ENCODE results near the gene PIEZO2. TPM values are rescaled to one million over a fixed set of nuclear protein-coding genes. Genes with fewer than 3 reads are reported as not detected.

Gene PIEZO2
- total and polyA plus RNA-seq, 2 of the 8 experiments (the other 6 are each of a cell fraction or from before 2014, with no cell fraction given), result 4.7 to 16.5 TPM

DNA sequence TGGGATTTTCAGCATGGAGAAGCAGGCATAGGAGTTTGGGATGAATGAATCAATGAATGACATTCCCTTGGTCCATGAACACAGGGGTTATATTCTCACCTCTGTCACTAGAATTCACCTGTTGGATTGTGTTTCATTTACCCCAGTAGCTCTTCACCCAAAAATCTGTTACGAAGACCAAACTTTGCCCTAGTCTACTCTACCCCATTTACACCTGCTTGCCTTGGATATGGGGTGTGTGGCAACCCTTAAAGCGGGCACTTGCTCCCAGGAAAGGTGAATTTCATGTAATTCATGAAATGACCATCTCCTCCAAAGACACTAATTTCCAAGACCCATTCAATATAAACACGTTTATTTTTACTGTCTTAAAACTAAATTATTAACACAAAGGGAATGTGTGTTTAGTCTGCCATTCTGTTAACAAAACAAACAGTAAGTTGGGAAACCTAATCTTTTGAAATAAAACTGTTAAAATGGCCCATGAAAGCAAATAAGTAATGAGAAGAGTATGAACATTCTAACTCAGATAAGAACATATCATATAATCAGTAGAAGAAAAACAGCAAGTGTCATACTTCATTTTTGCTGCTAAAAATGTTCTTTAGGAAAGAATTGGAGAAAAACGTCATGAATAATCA, 355.5 kb downstream of the PIEZO2 start:
- Histone ChIP-seq H2AK5ac (ENCODE audit: low read depth, low read length) (no peak overlapping the region), H3K23ac (ENCODE audit: insufficient read length) (no peak overlapping the region), H3K36me3 (ENCODE audit: control insufficient read depth in 2 of 4, insufficient read depth in 4 of 4, low read length in 3 of 4) (no peaks in the 10 kb centered on the region), H3K56ac (replicated peaks; ENCODE audit: insufficient read length, low read depth, low read length) (no peak overlapping the region), H3K9me3 (ENCODE audit: insufficient read depth in 2 of 2, low read depth in 1 of 2, low read length in 1 of 2) (no peaks in the 10 kb centered on the region), H3K79me1 (ENCODE audit: low read depth, low read length) (no peaks in the 10 kb centered on the region), H2BK20ac (ENCODE audit: low read length) (no peak overlapping the region), H4K5ac (ENCODE audit: insufficient read length, low read depth, low read length) (no peak overlapping the region), H2BK12ac (ENCODE audit: low read depth, low read length) (no peak overlapping the region), H3K4ac (replicated peaks; ENCODE audit: insufficient read length, low read depth, low read length) (no peak overlapping the region), H4K20me1 (replicated peaks in 1 of 2; ENCODE audit: control insufficient read depth in 1 of 2, insufficient read depth in 2 of 2, low read length in 2 of 2) (no peaks in the 10 kb centered on the region), H3K27ac (ENCODE audit: low read depth, low read length) (no peak overlapping the region), H3K9ac (replicated peaks in 1 of 4; ENCODE audit: extremely low read depth in 1 of 4, low read depth in 3 of 4, low read length in 3 of 4) (no peak overlapping the region), H2AFZ (ENCODE audit: low read length) (no peak overlapping the region), H3K18ac (ENCODE audit: extremely low read depth, low read length) (no peak overlapping the region), H3K14ac (ENCODE audit: insufficient read length) (no peak overlapping the region), H3K23me2 (ENCODE audit: low read depth, low read length) (no peaks in the 10 kb centered on the region), H2BK15ac (ENCODE audit: low read length) (no peak overlapping the region), H3K4me3 (ENCODE audit: extremely low read depth in 1 of 4, insufficient read depth in 2 of 4, low read depth in 3 of 4, low read length in 4 of 4) (no peak overlapping the region), H2BK120ac (replicated peaks; ENCODE audit: low read depth, low read length) (no peak overlapping the region), H3K79me2 (ENCODE audit: control insufficient read depth in 1 of 2, insufficient read depth in 2 of 2, low read length in 2 of 2) (no peaks in the 10 kb centered on the region), H2BK5ac (ENCODE audit: low read depth, low read length) (no peak overlapping the region), H4K8ac (ENCODE audit: extremely low read depth, insufficient read depth, low read length) (no peak overlapping the region), H3K4me1 (replicated peaks in 1 of 4; ENCODE audit: control insufficient read depth in 3 of 4, insufficient read depth in 4 of 4, low read length in 3 of 4) (peaks cover 0 to 8% (median 3%) of the 10 kb centered on the region in 4 experiments; a peak in 4 of 7 replicates), H3K27me3 (replicated peaks in 1 of 4; ENCODE audit: control insufficient read depth in 3 of 4, extremely low read depth in 1 of 4, insufficient read depth in 3 of 4, low read length in 3 of 4) (no peaks in the 10 kb centered on the region), H4K91ac (replicated peaks; ENCODE audit: insufficient read length, low read length) (no peak overlapping the region), H3K4me2 (ENCODE audit: insufficient read depth in 1 of 2, low read depth in 2 of 2, low read length in 2 of 2) (no peak overlapping the region)
- FAIRE-seq (no peak), DNase-seq (ENCODE audit: low read depth in 1 of 2, low spot score in 2 of 2) (no peak)
- TF ChIP-seq TAF7 (optimal IDR thresholded peaks at IDR 0.05; ENCODE audit: borderline replicate concordance, low read depth, low read length) (no peak), CBX8 (IDR thresholded peaks at IDR 0.05; ENCODE audit: borderline replicate concordance, low read depth, low read length) (no peak), SIN3A (conservative IDR thresholded peaks at IDR 0.05 in 1 of 2, IDR thresholded peaks at IDR 0.05 in 1 of 2; ENCODE audit: low read depth in 1 of 2, low read length in 2 of 2) (no peak)
- TF ChIP-seq, protein P1, sequence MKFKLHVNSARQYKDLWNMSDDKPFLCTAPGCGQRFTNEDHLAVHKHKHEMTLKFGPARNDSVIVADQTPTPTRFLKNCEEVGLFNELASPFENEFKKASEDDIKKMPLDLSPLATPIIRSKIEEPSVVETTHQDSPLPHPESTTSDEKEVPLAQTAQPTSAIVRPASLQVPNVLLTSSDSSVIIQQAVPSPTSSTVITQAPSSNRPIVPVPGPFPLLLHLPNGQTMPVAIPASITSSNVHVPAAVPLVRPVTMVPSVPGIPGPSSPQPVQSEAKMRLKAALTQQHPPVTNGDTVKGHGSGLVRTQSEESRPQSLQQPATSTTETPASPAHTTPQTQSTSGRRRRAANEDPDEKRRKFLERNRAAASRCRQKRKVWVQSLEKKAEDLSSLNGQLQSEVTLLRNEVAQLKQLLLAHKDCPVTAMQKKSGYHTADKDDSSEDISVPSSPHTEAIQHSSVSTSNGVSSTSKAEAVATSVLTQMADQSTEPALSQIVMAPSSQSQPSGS (IDR thresholded peaks at IDR 0.05; ENCODE audit: low read length), result no peak
- POLR2A ChIA-PET (ENCODE audit: partially characterized antibody), result no interaction called here
- WGBS, 2 experiments (ENCODE audit: extremely low coverage in 1 of 2, insufficient coverage in 1 of 2, insufficient read length in 1 of 2, insufficient replicate concordance in 2 of 2, low coverage in 1 of 2, low lambda C conversion rate in 2 of 2, missing lambda C conversion rate in 1 of 2), result 83% methylated on average over 4 of the region's 4 CpGs; no CpG with 5 or more reads in 1 of the 2 experiments
- CTCF ChIA-PET (ENCODE audit: partially characterized antibody), result no interaction called here
